ENCODE data around the gene WASHC4.
"Not testable (repeated sequence)": the region's sequence is repeated elsewhere in the genome, so short reads cannot be mapped to it uniquely, and the experiment has no call there.

The WASHC4 gene

GRCh38 chr12:105177208-105177607 lies 69.7 kb downstream of the WASHC4 start:
- H3K79me2 ChIP-seq (ENCODE audit: insufficient read depth, low read length), result no peaks in the 10 kb centered on the region
- no peak overlapping the region for H2AFZ ChIP-seq (ENCODE audit: low read length)
- TF ChIP-seq EZH2phosphoT487 (IDR thresholded peaks at IDR 0.05; ENCODE audit: borderline replicate concordance), result no peak
- TF ChIP-seq, protein P1, sequence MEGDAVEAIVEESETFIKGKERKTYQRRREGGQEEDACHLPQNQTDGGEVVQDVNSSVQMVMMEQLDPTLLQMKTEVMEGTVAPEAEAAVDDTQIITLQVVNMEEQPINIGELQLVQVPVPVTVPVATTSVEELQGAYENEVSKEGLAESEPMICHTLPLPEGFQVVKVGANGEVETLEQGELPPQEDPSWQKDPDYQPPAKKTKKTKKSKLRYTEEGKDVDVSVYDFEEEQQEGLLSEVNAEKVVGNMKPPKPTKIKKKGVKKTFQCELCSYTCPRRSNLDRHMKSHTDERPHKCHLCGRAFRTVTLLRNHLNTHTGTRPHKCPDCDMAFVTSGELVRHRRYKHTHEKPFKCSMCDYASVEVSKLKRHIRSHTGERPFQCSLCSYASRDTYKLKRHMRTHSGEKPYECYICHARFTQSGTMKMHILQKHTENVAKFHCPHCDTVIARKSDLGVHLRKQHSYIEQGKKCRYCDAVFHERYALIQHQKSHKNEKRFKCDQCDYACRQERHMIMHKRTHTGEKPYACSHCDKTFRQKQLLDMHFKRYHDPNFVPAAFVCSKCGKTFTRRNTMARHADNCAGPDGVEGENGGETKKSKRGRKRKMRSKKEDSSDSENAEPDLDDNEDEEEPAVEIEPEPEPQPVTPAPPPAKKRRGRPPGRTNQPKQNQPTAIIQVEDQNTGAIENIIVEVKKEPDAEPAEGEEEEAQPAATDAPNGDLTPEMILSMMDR (conservative IDR thresholded peaks at IDR 0.05; ENCODE audit: low read length), result no peak
- no peaks in the 10 kb centered on the region for H3K9me2 ChIP-seq (replicated peaks; ENCODE audit: low read depth, low read length)
- H4K20me1 ChIP-seq (ENCODE audit: insufficient read depth, low read length, poor library complexity, severe bottlenecking), result no peaks in the 10 kb centered on the region
- no peaks in the 10 kb centered on the region for H3K27me3 ChIP-seq (ENCODE audit: insufficient read depth, low read length, poor library complexity, severe bottlenecking)
- H3K9ac ChIP-seq (ENCODE audit: low read depth, low read length, poor library complexity, severe bottlenecking), result no peak overlapping the region
- H3K4me2 ChIP-seq (ENCODE audit: low read depth, low read length, poor library complexity, severe bottlenecking), result no peak overlapping the region
- H3K4me1 ChIP-seq (ENCODE audit: insufficient read depth, low read length, poor library complexity, severe bottlenecking), result peaks cover 16% of the 10 kb centered on the region
- H3F3A ChIP-seq (ENCODE audit: low read depth), result peaks cover 3% of the 10 kb centered on the region; the same call in 1 of the 2 replicates
- H3K36me3 ChIP-seq (ENCODE audit: insufficient read depth, low read length), result no peaks in the 10 kb centered on the region
- no peaks in the 10 kb centered on the region for H3K9me3 ChIP-seq (ENCODE audit: insufficient read depth, low read depth, low read length)
- no peak overlapping the region for H3K4me3 ChIP-seq (ENCODE audit: low read length, poor library complexity, severe bottlenecking)

- H3K79me2 ChIP-seq (ENCODE audit: insufficient read depth, low read length); H4K20me1 ChIP-seq (ENCODE audit: insufficient read depth, low read length, poor library complexity, severe bottlenecking); H3K27me3 ChIP-seq (ENCODE audit: insufficient read depth, low read length, poor library complexity, severe bottlenecking); H3K4me2 ChIP-seq (ENCODE audit: low read depth, low read length, poor library complexity, severe bottlenecking); H3K9ac ChIP-seq (ENCODE audit: low read depth, low read length, poor library complexity, severe bottlenecking); H3F3A ChIP-seq (ENCODE audit: low read depth); H3K9me3 ChIP-seq (ENCODE audit: insufficient read depth, low read depth, low read length); H3K9me2 ChIP-seq (replicated peaks; ENCODE audit: low read depth, low read length); H3K4me3 ChIP-seq (ENCODE audit: low read length, poor library complexity, severe bottlenecking); H2AFZ ChIP-seq (ENCODE audit: low read length); H3K36me3 ChIP-seq (ENCODE audit: insufficient read depth, low read length): not testable (repeated sequence)
- H3K4me1 ChIP-seq (ENCODE audit: insufficient read depth, low read length, poor library complexity, severe bottlenecking), result peaks cover 11% of the 10 kb centered on the region
Observed at GRCh38 chr12:105179114-105179513, 71.6 kb downstream of the WASHC4 start.

- not testable (repeated sequence) for H3K4me1 ChIP-seq (ENCODE audit: insufficient read depth, low read length, poor library complexity, severe bottlenecking); H3K36me3 ChIP-seq (ENCODE audit: insufficient read depth, low read length); H3K9me3 ChIP-seq (ENCODE audit: insufficient read depth, low read depth, low read length); H3K27me3 ChIP-seq (ENCODE audit: insufficient read depth, low read length, poor library complexity, severe bottlenecking); H3K9me2 ChIP-seq (replicated peaks; ENCODE audit: low read depth, low read length); H3K79me2 ChIP-seq (ENCODE audit: insufficient read depth, low read length); H3K4me2 ChIP-seq (ENCODE audit: low read depth, low read length, poor library complexity, severe bottlenecking); H3K4me3 ChIP-seq (ENCODE audit: low read length, poor library complexity, severe bottlenecking); H2AFZ ChIP-seq (ENCODE audit: low read length); H4K20me1 ChIP-seq (ENCODE audit: insufficient read depth, low read length, poor library complexity, severe bottlenecking); H3F3A ChIP-seq (ENCODE audit: low read depth); H3K9ac ChIP-seq (ENCODE audit: low read depth, low read length, poor library complexity, severe bottlenecking)
Observed at GRCh38 chr12:105183406-105183805, 75.9 kb downstream of the WASHC4 start.

DNA sequence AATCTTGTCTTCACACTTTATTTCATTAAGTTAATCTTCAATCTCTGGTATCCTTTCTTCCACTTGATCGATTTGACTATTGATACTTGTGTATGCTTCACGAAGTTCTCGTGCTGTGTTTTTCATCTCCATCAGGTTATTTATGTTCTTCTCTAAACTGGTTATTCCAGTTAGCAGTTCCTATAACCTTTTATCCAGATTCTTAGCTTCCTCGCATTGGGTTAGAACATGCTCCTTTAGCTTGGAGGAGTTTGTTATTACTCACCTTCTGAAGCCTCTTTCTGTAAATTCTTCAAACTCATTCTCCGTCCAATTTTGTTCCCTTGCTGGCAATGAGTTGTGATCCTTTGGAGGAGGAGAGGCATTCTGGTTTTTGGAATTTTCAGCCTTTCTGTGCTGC lies 76.4 kb downstream of the WASHC4 start:
- H3K79me2 ChIP-seq (ENCODE audit: insufficient read depth, low read length); H3K4me2 ChIP-seq (ENCODE audit: low read depth, low read length, poor library complexity, severe bottlenecking); H3K9ac ChIP-seq (ENCODE audit: low read depth, low read length, poor library complexity, severe bottlenecking); H3K9me3 ChIP-seq (ENCODE audit: insufficient read depth, low read depth, low read length); H3K9me2 ChIP-seq (replicated peaks; ENCODE audit: low read depth, low read length); H3K4me3 ChIP-seq (ENCODE audit: low read length, poor library complexity, severe bottlenecking); H3K4me1 ChIP-seq (ENCODE audit: insufficient read depth, low read length, poor library complexity, severe bottlenecking); H4K20me1 ChIP-seq (ENCODE audit: insufficient read depth, low read length, poor library complexity, severe bottlenecking); H3F3A ChIP-seq (ENCODE audit: low read depth); H3K27me3 ChIP-seq (ENCODE audit: insufficient read depth, low read length, poor library complexity, severe bottlenecking); H2AFZ ChIP-seq (ENCODE audit: low read length); H3K36me3 ChIP-seq (ENCODE audit: insufficient read depth, low read length): not testable (repeated sequence)

GRCh38 chr12:105189293-105189692 lies 81.8 kb downstream of the WASHC4 start:
- no peaks in the 10 kb centered on the region for H3F3A ChIP-seq (ENCODE audit: low read depth)
- no peak overlapping the region for H3K4me3 ChIP-seq (ENCODE audit: low read length, poor library complexity, severe bottlenecking)
- H3K27me3 ChIP-seq (ENCODE audit: insufficient read depth, low read length, poor library complexity, severe bottlenecking), result no peaks in the 10 kb centered on the region
- H3K9me2 ChIP-seq (replicated peaks; ENCODE audit: low read depth, low read length), result no peaks in the 10 kb centered on the region
- no peaks in the 10 kb centered on the region for H4K20me1 ChIP-seq (ENCODE audit: insufficient read depth, low read length, poor library complexity, severe bottlenecking)
- H3K4me1 ChIP-seq (ENCODE audit: insufficient read depth, low read length, poor library complexity, severe bottlenecking), result no peaks in the 10 kb centered on the region
- no peaks in the 10 kb centered on the region for H3K9me3 ChIP-seq (ENCODE audit: insufficient read depth, low read depth, low read length)
- H3K4me2 ChIP-seq (ENCODE audit: low read depth, low read length, poor library complexity, severe bottlenecking), result no peak overlapping the region
- no peak overlapping the region for H3K9ac ChIP-seq (ENCODE audit: low read depth, low read length, poor library complexity, severe bottlenecking)
- H2AFZ ChIP-seq (ENCODE audit: low read length), result no peak overlapping the region
- no peaks in the 10 kb centered on the region for H3K79me2 ChIP-seq (ENCODE audit: insufficient read depth, low read length)
- TF ChIP-seq, protein P1 (conservative IDR thresholded peaks at IDR 0.05; ENCODE audit: low read length), result no peak
- TF ChIP-seq EZH2phosphoT487 (IDR thresholded peaks at IDR 0.05; ENCODE audit: borderline replicate concordance), result no peak
- H3K36me3 ChIP-seq (ENCODE audit: insufficient read depth, low read length), result peaks cover 9% of the 10 kb centered on the region; the same call in 1 of the 2 replicates
